Right cardiac atrium (tissue), 5 donors: Measurements from ENCODE around the gene OR2T35. TPM values are rescaled to one million over a fixed set of nuclear protein-coding genes. Genes with fewer than 3 reads are reported as not detected.
"Not testable (repeated sequence)": the region's sequence is repeated elsewhere in the genome, so short reads cannot be mapped to it uniquely, and the experiment has no call there.

Source experiments
- ATAC-seq, 2 donors: fragments of 200-7000 bp; cut with Tn5 transposase; one replicate each; pipeline versions ENCODE4 v1.8.0 to v1.9.1; 2020; ENCODE audit warnings: moderate library complexity in 2 of 2, mild to moderate bottlenecking in 1 of 2
- DNase-seq, 3 donors: peaks; one replicate each; pipeline ENCODE4 v3.0.0-alpha.2; 2020
- H3K27ac ChIP-seq: one replicate; pipeline ENCODE4 v1.5.1; 2013; ENCODE audit warnings: mild to moderate bottlenecking, low read length, control low read depth, moderate library complexity
- H3K27me3 ChIP-seq: one replicate; pipeline ENCODE4 v1.6.1; 2013; ENCODE audit not compliant: control insufficient read depth, insufficient read depth
- H3K4me1 ChIP-seq: one replicate; pipeline ENCODE4 v1.6.1; 2013; ENCODE audit warnings: low read length; ENCODE audit not compliant: control insufficient read depth, insufficient read depth
- H3K4me3 ChIP-seq: one replicate; pipeline ENCODE4 v1.5.1; 2013; ENCODE audit warnings: low read length, control low read depth
- H3K9me3 ChIP-seq: one replicate; pipeline ENCODE4 v1.6.1; 2013; ENCODE audit warnings: low read length; ENCODE audit not compliant: control insufficient read depth
- WGBS: extraction: QIAGEN DNeasy Blood & Tissue Kit; methylation state at CpG from one replicate; pipeline ENCODE4 v1.1.7; 2013; 5-methylcytosine and 5-hydroxymethylcytosine counted together
- intact Hi-C, 4 donors: fragments of 100-400 bp; cut with DNase I; formaldehyde crosslinking; loops; one replicate each; pipeline versions ENCODE4 v1.11.0 to v1.14.0; 2022 to 2023
- long read RNA-seq, 4 donors: library from polyadenylated mRNA; unstranded; transcript quantifications; one replicate each; pipeline ENCODE4 v2.0.0, GENCODE V29; 2020 to 2021
- polyA plus RNA-seq: library from polyadenylated mRNA; stranded (reverse); fragments of 200-250 nt; gene quantifications from one replicate; pipeline ENCODE4 v1.2.3, GENCODE V29; 2013
- total RNA-seq, 4 donors: library from RNA; stranded (reverse); fragmentation: NEBNext Ultra II Directional; extraction: Animal tissue kit (Norgen Biotek cat#: 25700); gene quantifications; one replicate each; pipeline ENCODE4 v1.2.1, GENCODE V29; 2021
- donor health status: healthy with polysubstance abuse.
- donor health status: DM: no; HTN: yes; CAD: no.
- donor health status: DM: no; HTN: no; CAD: no.
- donor health status: DM: no; HTN: yes; CAD: no; lungs with severe emphysema.
- donor health status: DM: yes; HTN: yes; CAD: no.

Gene OR2T35, protein sequence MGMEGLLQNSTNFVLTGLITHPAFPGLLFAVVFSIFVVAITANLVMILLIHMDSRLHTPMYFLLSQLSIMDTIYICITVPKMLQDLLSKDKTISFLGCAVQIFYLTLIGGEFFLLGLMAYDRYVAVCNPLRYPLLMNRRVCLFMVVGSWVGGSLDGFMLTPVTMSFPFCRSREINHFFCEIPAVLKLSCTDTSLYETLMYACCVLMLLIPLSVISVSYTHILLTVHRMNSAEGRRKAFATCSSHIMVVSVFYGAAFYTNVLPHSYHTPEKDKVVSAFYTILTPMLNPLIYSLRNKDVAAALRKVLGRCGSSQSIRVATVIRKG
- total RNA-seq (not detected), polyA plus RNA-seq (not detected)
- long read RNA-seq, donor 1, result 0 reads
- long read RNA-seq, donor 2, result 0 reads
- long read RNA-seq, donor 3, result 0 reads
- long read RNA-seq, donor 4, result 0 reads

- H3K27ac ChIP-seq, H3K27me3 ChIP-seq, H3K4me1 ChIP-seq, H3K4me3 ChIP-seq, intact Hi-C loops, ATAC-seq, H3K9me3 ChIP-seq, DNase-seq: not testable (repeated sequence)
- 59% methylated on average over 2 of the region's 3 CpGs for WGBS
These were observed at the start of gene OR2T35 for GRCh38 chr1:248645178-248645577. OR2T35 (minus strand) TSS chr1:248645278; CDS start chr1:248639258, 6,020 bp downstream.

DNA sequence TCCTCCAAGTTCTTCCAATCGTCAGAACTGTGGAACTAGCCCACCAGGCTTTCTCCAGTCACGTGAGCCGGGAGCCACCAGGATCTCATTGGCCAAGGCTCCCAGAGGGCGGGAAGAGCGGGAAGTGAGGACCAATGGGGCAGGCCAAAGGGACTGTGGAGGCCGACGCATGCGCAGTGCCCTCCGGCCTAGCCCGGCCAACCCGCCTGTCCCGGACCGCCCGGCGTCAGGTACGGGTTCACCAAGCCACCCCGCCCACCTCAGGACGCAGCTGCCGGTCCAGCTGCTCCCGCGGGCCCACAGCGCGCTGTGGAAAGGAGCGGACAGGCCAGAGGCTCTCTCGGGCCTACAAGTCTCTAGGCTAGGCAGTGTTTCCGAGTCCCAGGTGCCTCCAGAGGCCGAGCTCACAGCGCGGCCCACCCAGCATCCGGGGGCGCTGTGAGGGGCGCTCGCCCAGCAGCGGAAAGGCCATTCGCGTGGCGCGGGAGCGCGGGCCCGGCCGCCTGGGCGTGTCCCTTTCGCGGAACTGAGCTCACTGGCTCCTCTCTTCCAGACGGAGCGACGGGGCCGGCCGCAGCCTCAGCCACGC lies 46.6 kb upstream of the OR2T35 start:
- H3K9me3 ChIP-seq, result no peaks in the 10 kb centered on the region
- ATAC-seq (no peak), DNase-seq (peak in 1 of 3 donors; percentile 40)
- H3K4me3 ChIP-seq, result no peak overlapping the region
- WGBS, result 76% methylated on average over 51 of the region's 51 CpGs
- no peaks in the 10 kb centered on the region for H3K4me1 ChIP-seq
- no peak overlapping the region for H3K27ac ChIP-seq
- H3K27me3 ChIP-seq, result no peaks in the 10 kb centered on the region
- intact Hi-C loops, result no loop called here

DNA sequence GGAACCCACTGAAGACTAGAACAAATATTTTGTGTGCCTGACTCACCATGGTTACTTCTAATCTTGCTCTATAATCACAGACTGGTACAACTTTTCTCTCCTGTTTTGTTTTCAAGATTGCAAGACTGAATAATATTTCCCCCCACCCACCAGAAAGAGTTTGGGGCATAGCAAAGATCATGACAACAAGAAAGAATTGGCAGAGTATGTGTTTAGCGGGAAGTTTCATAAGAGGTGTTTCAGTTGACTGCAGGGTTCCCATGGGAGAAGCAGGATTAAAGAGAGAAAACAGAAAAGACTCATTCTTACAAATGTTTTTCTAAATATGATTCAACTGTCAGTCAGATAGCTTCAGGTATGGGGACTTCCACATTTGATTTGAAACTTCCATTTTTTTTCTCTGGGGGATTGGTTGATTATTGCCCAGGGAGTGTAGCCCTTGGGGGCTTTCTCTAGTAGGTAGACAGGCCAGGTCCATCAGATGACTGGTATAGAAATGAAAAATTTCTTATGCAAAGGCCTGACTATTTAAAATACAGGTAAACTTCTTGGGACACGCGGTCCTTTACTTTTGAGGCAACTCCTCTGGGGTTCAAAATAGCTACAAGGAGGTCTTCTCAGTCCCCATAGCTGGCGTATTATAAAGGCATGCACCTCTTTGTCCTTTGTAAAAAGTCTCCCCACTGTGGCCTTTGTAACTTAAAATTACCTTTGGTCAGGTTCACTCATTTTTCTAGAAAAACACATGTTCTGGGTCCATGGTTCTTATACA lies 43.6 kb upstream of the OR2T35 start:
- H3K4me1 ChIP-seq, result no peaks in the 10 kb centered on the region
- DNase-seq (no peak), ATAC-seq (no peak)
- H3K9me3 ChIP-seq, result no peaks in the 10 kb centered on the region
- no peak overlapping the region for H3K27ac ChIP-seq
- H3K27me3 ChIP-seq, result no peaks in the 10 kb centered on the region
- intact Hi-C loops, result no loop called here
- no peak overlapping the region for H3K4me3 ChIP-seq
- 81% methylated on average over 4 of the region's 4 CpGs for WGBS

DNA sequence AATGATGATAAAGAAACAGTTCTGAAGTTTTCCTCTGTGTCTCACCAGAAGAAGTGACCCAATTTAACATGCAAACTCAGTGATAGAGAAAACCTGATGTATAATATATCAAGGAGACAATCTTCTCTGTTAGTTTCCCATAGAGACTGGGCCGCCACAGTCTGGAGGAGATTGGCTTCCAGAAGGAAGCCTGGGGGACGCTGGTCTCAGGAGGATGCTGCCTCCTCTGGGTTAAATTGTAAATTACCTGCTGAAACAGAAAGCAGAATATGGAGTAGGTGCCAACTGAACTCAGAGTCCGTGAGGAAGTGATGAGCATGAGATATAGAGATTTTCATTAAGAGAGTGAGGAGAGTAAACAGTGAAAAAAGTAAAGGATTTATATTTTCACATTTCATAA lies 41.7 kb upstream of the OR2T35 start:
- H3K4me1 ChIP-seq, result no peaks in the 10 kb centered on the region
- H3K27ac ChIP-seq, result no peak overlapping the region
- intact Hi-C loops, result no loop called here
- DNase-seq, result no peak
- H3K9me3 ChIP-seq, result no peaks in the 10 kb centered on the region
- WGBS, result 37% methylated on average over 3 of the region's 3 CpGs
- H3K27me3 ChIP-seq, result peaks cover 2% of the 10 kb centered on the region
- no peak overlapping the region for H3K4me3 ChIP-seq
- ATAC-seq, result no peak

GRCh38 chr1:248681651-248682050 lies 36.6 kb upstream of the OR2T35 start:
- no peak for ATAC-seq
- Histone ChIP-seq H3K9me3 (no peaks in the 10 kb centered on the region), H3K27ac (no peak overlapping the region), H3K27me3 (peaks cover 2% of the 10 kb centered on the region), H3K4me3 (no peak overlapping the region), H3K4me1 (no peaks in the 10 kb centered on the region)
- intact Hi-C loops, result no loop called here
- no peak for DNase-seq
- 82% methylated on average over 8 of the region's 8 CpGs for WGBS

DNA sequence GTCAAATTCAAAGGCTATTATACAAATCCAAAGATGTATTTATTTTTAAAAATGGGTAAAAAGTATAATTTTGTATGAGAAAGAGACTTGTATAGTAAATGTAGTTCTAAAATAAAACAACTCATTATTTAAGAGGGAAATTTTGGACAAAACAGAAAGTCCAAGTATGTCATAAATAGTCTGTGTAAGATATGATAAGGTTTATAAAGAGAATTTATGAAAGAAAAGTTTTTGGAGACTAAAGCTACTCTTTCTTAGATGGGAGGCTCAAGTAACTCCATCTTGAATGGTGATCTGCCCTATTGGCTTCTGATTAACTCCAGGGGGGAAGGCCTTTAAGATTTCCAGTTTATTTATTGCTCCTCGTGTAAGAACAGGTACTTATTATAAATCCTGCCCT lies 24.9 kb upstream of the OR2T35 start:
- no peak overlapping the region for H3K4me3 ChIP-seq
- no peak for ATAC-seq
- 56% methylated on average over 1 of the region's 1 CpG for WGBS
- intact Hi-C loops, result no loop called here
- no peaks in the 10 kb centered on the region for H3K4me1 ChIP-seq
- no peaks in the 10 kb centered on the region for H3K27me3 ChIP-seq
- H3K27ac ChIP-seq, result no peak overlapping the region
- no peaks in the 10 kb centered on the region for H3K9me3 ChIP-seq
- no peak for DNase-seq

DNA sequence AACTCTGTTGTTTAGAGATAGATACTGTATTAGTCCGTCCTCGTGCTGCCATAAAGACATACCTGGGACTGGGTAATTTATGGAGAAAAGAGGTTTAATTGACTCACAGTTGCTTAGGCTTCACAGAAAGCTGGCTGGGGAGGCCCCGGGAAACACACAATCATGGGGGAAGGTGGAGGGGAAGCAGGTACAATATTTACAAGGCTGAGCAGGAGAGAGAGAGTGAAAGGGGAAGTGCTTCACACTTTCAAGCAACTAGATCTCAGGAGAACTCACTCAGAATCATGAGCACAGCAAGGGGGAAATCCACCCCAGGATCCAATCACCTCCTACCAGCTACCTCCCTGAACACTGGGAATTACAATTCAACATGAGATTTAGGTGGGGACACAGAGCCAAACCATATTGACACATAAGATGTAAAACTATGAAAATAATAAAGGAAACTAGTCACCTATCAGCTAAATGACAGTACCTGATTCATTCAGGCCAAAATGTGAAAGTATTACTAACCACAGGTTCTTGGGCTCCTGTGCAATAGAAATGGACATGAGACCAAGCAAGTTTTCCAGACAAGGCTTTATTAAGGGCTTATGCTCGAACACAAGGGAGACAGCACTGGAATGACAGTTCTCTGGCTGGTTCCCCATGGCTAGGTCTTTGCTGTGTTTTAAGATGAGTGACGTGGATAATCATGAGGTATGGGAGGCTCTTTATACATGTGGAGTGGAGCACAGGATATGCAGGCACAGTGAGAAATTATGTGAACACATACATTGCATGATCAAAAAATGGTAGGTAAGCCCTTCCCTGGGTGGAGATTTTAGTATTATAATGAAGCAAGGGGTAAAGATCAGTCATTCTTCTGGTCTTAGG lies 18.6 kb upstream of the OR2T35 start:
- H3K27me3 ChIP-seq, H3K27ac ChIP-seq, DNase-seq, intact Hi-C loops, H3K4me3 ChIP-seq, H3K9me3 ChIP-seq, H3K4me1 ChIP-seq, ATAC-seq: not testable (repeated sequence)
- 63% methylated on average over 5 of the region's 5 CpGs for WGBS

GRCh38 chr1:248656797-248657196 lies 11.7 kb upstream of the OR2T35 start:
- H3K4me3 ChIP-seq, intact Hi-C loops, DNase-seq, ATAC-seq, H3K27ac ChIP-seq, H3K27me3 ChIP-seq, H3K9me3 ChIP-seq, H3K4me1 ChIP-seq: not testable (repeated sequence)
- 80% methylated on average over 4 of the region's 6 CpGs for WGBS

- intact Hi-C loops, H3K4me1 ChIP-seq: not testable (repeated sequence)
- WGBS, result 60% methylated on average over 1 of the region's 3 CpGs
These were observed 10.3 kb upstream of the OR2T35 start, which contains the start of gene OR2T27 for GRCh38 chr1:248655354-248655753. OR2T27 (minus strand) TSS chr1:248655528; CDS start chr1:248650884, 4,644 bp downstream.

DNA sequence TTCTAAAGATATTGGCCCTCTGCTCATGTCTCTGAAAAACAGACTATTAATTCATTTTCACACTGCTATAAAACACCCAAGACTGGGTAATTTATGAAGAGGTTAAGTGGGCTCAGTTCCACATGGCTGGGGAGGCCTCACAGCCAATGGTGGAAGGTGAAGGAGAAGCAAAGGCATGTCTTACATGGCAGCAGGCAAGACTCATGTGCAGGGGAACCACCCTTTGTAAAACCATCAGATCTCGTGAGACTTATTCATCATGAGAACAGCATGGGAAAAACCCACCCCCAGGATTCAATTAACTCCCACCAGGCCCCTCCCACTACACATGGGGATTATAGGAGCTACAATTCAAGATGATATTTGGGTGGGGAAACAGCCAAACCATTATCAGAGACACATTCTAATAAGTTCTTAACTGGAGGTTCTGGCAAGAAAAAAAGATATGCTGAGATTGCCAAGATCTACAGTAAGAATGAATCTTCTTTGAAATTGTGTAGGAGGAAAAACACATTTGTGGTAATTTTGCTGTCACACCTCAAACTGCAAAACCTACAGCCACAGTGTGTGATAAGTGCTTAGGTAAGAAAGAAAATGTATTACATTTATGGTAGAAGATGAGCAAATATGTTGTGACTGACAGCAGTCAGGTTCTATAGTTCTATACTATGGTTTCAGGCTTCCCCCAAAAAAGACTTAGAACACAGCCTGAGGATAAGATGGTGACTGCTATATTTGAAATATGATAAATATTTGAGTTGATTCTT lies 3.9 kb upstream of the OR2T35 start:
- WGBS, result no CpG with 5 or more reads among the region's 1 CpG
- H3K4me3 ChIP-seq, H3K27ac ChIP-seq, H3K9me3 ChIP-seq, ATAC-seq, H3K27me3 ChIP-seq, H3K4me1 ChIP-seq, DNase-seq, intact Hi-C loops: not testable (repeated sequence)

More at GRCh38 chr1:248655354-248655753, 10.3 kb upstream of the OR2T35 start, which contains the start of gene OR2T27:
- not testable (repeated sequence) for H3K27me3 ChIP-seq, H3K9me3 ChIP-seq, H3K4me3 ChIP-seq, ATAC-seq, DNase-seq, H3K27ac ChIP-seq
